SK-N-MC (cell line): Measurements from ENCODE around the gene OR2T3.
"Not testable (repeated sequence)": the region's sequence is repeated elsewhere in the genome, so short reads cannot be mapped to it uniquely, and the experiment has no call there.

Source experiments
- EZH2 ChIP-seq: fragments of 200-600 bp; sonication (generic); IDR thresholded peaks from one replicate; pipeline ENCODE4 v1.6.1; 2017; ENCODE audit warnings: antibody characterized with exemption
- POLR2AphosphoS5 ChIP-seq: IDR thresholded peaks from 2 replicates; pipeline ENCODE4 v1.6.1; 2012; ENCODE audit warnings: mild to moderate bottlenecking, low read depth, low read length, borderline replicate concordance

- not testable (repeated sequence) for TF ChIP-seq EZH2, POLR2AphosphoS5
Observed at GRCh38 chr1:248434913-248435312, 38.2 kb upstream of the OR2T3 start.
